Left lung (tissue), 10 donors: ENCODE measurements around the gene HMGN4. TPM values are rescaled to one million over a fixed set of nuclear protein-coding genes. Genes with fewer than 3 reads are reported as not detected.

Experiments
- ATAC-seq: fragments of 200-7000 bp; cut with Tn5 transposase; one replicate; pipeline ENCODE4 v1.9.1; 2020; ENCODE audit warnings: moderate library complexity
- DNase-seq, 4 donors: peaks; one replicate each; pipeline ENCODE4 v3.0.0-alpha.2; 2013 to 2020
- H3K27ac ChIP-seq, 2 donors: fragments of 200-600 bp; sonication (generic) in 1 of 2; one replicate each; pipeline versions ENCODE4 v1.5.0 to v1.8.0; 2020 to 2021
- H3K27me3 ChIP-seq, 2 donors: fragments of 200-600 bp; sonication (generic) in 1 of 2; one replicate each; pipeline versions ENCODE4 v1.5.0 to v1.8.0; 2020 to 2021
- H3K36me3 ChIP-seq, 2 donors: fragments of 200-600 bp; sonication (generic) in 1 of 2; one replicate each; pipeline versions ENCODE4 v1.5.0 to v1.8.0; 2020 to 2021
- H3K4me1 ChIP-seq, 2 donors: fragments of 200-600 bp; one replicate each; pipeline ENCODE4 v1.8.0; 2021
- H3K4me3 ChIP-seq, 2 donors: fragments of 200-600 bp; sonication (generic) in 1 of 2; one replicate each; pipeline versions ENCODE4 v1.5.0 to v1.8.0; 2020 to 2021; ENCODE audit warnings: mild to moderate bottlenecking in 1 of 2
- H3K9me3 ChIP-seq, 2 donors: fragments of 200-600 bp; sonication (generic) in 1 of 2; one replicate each; pipeline versions ENCODE4 v1.5.0 to v1.8.0; 2020 to 2021
- CTCF ChIP-seq, 2 donors: fragments of 200-600 bp; sonication (generic) in 1 of 2; IDR thresholded peaks; one replicate each; pipeline versions ENCODE4 v1.5.0 to v1.8.0; 2021; ENCODE audit warnings: antibody characterized with exemption in 2 of 2
- intact Hi-C, 2 donors: fragments of 100-400 bp; cut with DNase I; formaldehyde crosslinking; loops; one replicate each; pipeline versions ENCODE4 v1.11.2 to v1.14.2; 2022
- polyA plus RNA-seq, 6 donors: library from polyadenylated mRNA; unstranded; fragments of 120-200 nt; gene quantifications; one replicate each; pipeline ENCODE4 v1.2.1, GENCODE V29; 2013; ENCODE audit not compliant: insufficient read length in 6 of 6
- total RNA-seq, 2 donors: library from RNA; stranded (reverse); fragmentation: NEBNext Ultra II Directional; extraction: Animal tissue kit (Norgen Biotek cat#: 25700); gene quantifications; one replicate each; pipeline ENCODE4 v1.2.1, GENCODE V29; 2021
- donor health status: DM: no; HTN: yes; CAD: no.
- donor health status: DM: no; HTN: no; CAD: no.

HMGN4 gene
- total and polyA plus RNA-seq, 8 donors, result 41.2 to 83.1 (median 76.2) TPM

DNA sequence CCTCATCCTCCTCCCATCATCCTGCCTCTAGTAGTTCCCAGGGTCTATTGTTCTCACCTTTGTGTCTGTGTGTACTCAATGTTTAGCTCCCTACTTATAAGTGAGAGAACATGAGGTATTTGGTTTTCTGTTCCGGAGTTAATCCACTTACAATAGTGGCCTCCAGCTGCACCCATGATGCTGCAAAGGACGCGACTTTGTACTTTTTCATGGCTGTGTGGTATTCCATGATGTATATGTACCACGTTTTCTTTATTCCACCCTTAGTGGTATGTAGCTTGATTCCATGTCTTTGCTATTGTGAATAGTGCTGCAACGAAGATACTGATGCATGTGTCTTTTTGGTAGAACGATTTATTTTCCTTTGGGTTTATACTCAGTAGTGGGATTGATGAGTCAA lies 40.1 kb downstream of the HMGN4 start:
- H3K27me3 ChIP-seq, result peaks cover 0 to 55% of the 10 kb centered on the region in 2 donors
- ATAC-seq, result no peak

DNA sequence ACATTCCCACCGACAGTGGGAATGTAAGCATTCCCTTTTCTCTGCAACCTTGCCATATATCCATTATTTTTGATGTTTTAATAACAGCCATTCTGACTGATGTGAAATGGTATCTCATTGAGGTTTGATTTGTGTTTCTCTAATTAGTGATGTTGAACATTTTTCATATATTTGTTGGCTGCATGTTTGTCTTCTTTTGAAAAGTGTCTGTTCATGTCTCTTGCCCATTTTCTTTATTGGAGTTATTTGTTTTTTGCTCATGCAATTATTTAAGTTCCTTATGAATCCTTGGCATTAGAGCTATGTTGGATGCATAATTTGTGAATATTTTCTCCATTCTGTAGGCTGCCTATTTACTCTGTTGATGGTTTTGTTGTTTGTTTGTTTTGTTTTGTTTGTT lies 40.6 kb downstream of the HMGN4 start:
- Histone ChIP-seq H3K27ac (no peak overlapping the region), H3K4me3 (no peak overlapping the region), H3K9me3 (peaks cover 0 to 8% of the 10 kb centered on the region in 2 donors), H3K27me3 (peaks cover 0 to 59% of the 10 kb centered on the region in 2 donors), H3K36me3 (no peaks in the 10 kb centered on the region), H3K4me1 (peaks cover 0 to 13% of the 10 kb centered on the region in 2 donors)
- TF ChIP-seq CTCF (IDR thresholded peaks at IDR 0.05), result no peak
- ATAC-seq (no peak), DNase-seq (no peak)
- intact Hi-C loops, result no loop called here

More for the DNA sequence above, 40.1 kb downstream of the HMGN4 start:
- DNase-seq, result no peak
- H3K27ac ChIP-seq, result no peak overlapping the region
- no peak for TF ChIP-seq CTCF (IDR thresholded peaks at IDR 0.05)
- H3K9me3 ChIP-seq, result peaks cover 0 to 8% of the 10 kb centered on the region in 2 donors
- no peaks in the 10 kb centered on the region for H3K36me3 ChIP-seq
- peaks cover 0 to 13% of the 10 kb centered on the region in 2 donors for H3K4me1 ChIP-seq
- H3K4me3 ChIP-seq, result no peak overlapping the region
- intact Hi-C loops, result no loop called here

DNA sequence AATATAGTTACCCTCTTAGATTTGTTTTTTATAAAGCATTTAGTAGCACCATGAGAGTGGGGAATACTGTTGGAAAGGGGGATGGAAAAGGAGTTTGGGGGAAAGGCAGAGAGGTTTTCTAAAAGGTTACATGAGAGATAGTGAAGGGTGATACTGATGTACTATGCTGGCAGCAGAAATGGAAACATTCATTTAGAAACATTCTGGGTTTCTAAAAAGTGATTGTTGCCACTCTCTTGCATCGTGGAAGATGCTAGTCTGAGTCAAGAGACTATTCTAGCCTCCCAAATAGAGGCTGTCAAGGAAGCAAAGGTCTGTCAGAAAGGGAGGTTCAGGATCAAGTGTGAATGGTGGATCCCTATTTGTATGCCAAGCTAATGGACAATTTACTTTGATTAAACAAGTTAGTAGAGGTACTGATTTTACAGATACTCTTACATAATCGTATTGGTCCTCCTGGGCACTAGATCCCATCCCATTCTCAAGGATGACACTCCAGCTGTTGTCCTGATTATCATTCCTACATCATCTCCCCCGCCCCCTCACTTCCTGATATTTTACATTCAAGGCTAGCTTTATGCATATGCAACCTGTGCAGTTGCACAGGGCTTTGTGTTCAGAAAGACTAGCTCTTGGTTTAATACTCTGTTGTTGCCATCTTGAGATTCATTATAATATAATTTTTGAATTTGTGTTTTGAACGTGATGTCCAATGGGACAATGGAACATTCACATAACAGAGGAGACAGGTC lies 43.2 kb downstream of the HMGN4 start:
- intact Hi-C loops, result no loop called here
- no peaks in the 10 kb centered on the region for H3K36me3 ChIP-seq
- peaks cover 0 to 12% of the 10 kb centered on the region in 2 donors for H3K4me1 ChIP-seq
- TF ChIP-seq CTCF (IDR thresholded peaks at IDR 0.05), result no peak
- ATAC-seq, result no peak
- H3K4me3 ChIP-seq, result no peak overlapping the region
- H3K9me3 ChIP-seq, result peaks cover 0 to 8% of the 10 kb centered on the region in 2 donors
- no peak overlapping the region for H3K27ac ChIP-seq
- DNase-seq, result no peak
- H3K27me3 ChIP-seq, result peaks cover 0 to 74% of the 10 kb centered on the region in 2 donors

- no peak for DNase-seq
- no peak for TF ChIP-seq CTCF (IDR thresholded peaks at IDR 0.05)
- H3K27ac ChIP-seq, result no peak overlapping the region
- no peaks in the 10 kb centered on the region for H3K36me3 ChIP-seq
- no peak for ATAC-seq
- H3K9me3 ChIP-seq, result no peaks in the 10 kb centered on the region
- no peaks in the 10 kb centered on the region for H3K4me1 ChIP-seq
- H3K4me3 ChIP-seq, result no peak overlapping the region
- H3K27me3 ChIP-seq, result peaks cover 24 to 73% of the 10 kb centered on the region in 2 donors
- intact Hi-C loops, result no loop called here
These were observed 50.8 kb downstream of the HMGN4 start for GRCh38 chr6:26588965-26589364.

DNA sequence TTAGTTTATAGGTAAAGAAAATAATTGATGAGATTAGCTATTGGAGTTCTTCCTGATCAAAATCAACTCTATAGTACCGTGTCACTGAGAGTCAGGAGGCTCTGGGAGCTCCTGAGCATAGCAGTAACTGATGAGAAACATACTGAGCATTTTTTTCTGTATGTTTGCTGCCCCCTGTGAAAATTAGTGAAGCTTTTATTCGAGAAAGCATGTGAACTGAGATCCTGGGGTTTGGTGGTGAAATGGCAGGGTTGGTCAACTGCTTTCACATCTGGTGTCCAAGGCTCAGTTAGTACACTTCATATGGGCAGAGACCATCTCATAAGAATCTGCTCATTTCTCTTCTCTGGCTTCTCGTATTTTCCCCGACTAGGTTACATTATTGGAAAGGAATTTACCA lies 54.5 kb downstream of the HMGN4 start:
- intact Hi-C loops, result loop anchor here in 1 of 2 donors (10.0 kb wide), 1 partner anchor 258 kb away; no protein-coding TSS in a partner anchor
- Histone ChIP-seq H3K27ac (no peak overlapping the region), H3K4me3 (no peak overlapping the region), H3K36me3 (no peaks in the 10 kb centered on the region), H3K9me3 (no peaks in the 10 kb centered on the region), H3K27me3 (peaks cover 24 to 53% of the 10 kb centered on the region in 2 donors), H3K4me1 (peaks cover 2 to 23% of the 10 kb centered on the region in 2 donors)
- TF ChIP-seq CTCF (IDR thresholded peaks at IDR 0.05), result no peak
- ATAC-seq (no peak), DNase-seq (no peak)
